Retinal pigment epithelial cell (primary cell): ENCODE measurements around the gene SPACA4.
"Not testable (repeated sequence)": the region's sequence is repeated elsewhere in the genome, so short reads cannot be mapped to it uniquely, and the experiment has no call there.

Source experiments
- DNase-seq: peaks from one replicate; pipeline ENCODE4 v3.0.0-alpha.2; 2010; ENCODE audit warnings: low read depth
- H3K4me3 ChIP-seq: 2 replicates; pipeline ENCODE4 v1.5.1; 2011; ENCODE audit warnings: mild to moderate bottlenecking, low read length, control low read depth, moderate library complexity
- TF ChIP-seq, protein P1 (sequence below): conservative IDR thresholded peaks from 2 replicates; pipeline ENCODE4 v1.5.1; 2011; ENCODE audit warnings: low read depth, low read length, control low read depth, inconsistent platforms

The SPACA4 gene

DNA sequence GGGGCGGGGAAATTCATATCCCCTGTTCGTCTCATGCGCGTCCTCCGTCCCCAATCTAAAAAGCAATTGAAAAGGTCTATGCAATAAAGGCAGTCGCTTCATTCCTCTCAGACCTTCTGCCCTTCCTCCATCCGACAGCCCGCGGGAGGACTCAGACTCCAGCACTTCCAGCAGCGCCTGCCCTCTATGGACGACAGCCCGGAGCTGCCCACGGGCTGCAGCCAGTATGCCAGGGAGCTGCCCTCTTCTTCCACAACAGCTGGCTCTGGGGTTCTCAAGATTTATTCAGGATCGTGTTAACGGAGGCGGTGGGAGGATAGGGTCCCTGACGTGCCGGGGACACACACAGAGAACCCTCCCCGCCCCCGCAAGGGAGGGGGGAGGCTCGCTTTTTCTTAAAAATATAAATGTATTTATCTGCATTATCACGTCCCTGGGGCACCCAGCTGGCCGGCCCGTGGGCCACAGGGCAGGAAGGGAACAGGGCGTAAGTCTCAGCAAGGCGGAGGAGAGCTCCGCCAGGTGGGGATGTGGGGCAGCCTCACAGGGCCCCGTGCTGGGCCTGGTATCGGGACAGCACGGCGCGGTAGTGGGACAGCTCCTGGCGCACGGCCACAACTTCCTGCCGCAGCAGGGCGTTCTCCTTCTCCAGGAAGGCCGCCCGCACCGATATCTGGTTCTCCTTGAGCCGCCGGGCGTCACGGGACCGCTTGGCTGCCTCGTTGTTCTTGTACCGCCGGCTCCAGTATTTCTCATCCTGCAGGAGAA is 23.9 kb downstream of the SPACA4 start:
- no peak for DNase-seq
- TF ChIP-seq, protein P1, sequence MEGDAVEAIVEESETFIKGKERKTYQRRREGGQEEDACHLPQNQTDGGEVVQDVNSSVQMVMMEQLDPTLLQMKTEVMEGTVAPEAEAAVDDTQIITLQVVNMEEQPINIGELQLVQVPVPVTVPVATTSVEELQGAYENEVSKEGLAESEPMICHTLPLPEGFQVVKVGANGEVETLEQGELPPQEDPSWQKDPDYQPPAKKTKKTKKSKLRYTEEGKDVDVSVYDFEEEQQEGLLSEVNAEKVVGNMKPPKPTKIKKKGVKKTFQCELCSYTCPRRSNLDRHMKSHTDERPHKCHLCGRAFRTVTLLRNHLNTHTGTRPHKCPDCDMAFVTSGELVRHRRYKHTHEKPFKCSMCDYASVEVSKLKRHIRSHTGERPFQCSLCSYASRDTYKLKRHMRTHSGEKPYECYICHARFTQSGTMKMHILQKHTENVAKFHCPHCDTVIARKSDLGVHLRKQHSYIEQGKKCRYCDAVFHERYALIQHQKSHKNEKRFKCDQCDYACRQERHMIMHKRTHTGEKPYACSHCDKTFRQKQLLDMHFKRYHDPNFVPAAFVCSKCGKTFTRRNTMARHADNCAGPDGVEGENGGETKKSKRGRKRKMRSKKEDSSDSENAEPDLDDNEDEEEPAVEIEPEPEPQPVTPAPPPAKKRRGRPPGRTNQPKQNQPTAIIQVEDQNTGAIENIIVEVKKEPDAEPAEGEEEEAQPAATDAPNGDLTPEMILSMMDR = no peak
- no peak overlapping the region for H3K4me3 ChIP-seq

DNA sequence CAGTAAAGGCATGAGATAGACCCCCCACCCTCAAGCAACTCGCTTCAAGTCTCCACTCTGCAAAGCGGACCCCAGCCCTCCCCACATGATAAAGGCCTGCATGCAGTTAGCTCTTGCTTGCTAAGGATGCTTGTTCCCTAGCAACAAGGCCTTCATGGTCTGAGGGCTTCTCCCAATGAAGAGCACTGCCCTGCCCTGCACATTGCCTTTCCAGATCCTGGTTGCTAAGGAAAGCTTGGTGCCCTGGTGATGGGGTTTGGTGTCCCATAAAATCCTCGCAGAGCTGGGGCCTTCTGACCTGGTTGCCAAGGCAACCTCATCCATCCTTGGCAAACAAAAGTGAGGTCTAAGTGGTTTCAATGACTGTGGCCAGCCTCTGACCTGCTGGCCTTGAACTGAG is 24.7 kb downstream of the SPACA4 start:
- TF ChIP-seq, protein P1 = no peak
- H3K4me3 ChIP-seq = no peak overlapping the region
- no peak for DNase-seq

DNA sequence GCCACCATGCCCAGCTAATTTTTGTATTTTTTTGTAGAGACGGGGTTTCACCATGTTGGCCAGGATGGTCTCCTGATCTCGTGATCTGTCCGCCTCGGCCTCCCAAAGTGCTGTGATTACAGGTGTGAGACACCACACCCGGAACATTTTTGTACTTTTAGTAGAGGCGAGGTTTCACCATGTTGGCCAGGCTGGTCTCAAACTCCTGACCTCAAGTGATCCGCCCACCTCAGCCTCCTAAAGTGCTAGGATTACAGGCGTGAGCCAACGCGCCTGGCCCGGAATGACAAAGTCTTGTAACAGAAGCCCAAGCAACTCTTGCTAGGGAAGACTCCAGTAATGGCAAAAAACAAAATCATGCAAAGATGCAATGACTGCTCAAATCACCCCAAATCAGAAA is 25.7 kb downstream of the SPACA4 start:
- not testable (repeated sequence) for H3K4me3 ChIP-seq

DNA sequence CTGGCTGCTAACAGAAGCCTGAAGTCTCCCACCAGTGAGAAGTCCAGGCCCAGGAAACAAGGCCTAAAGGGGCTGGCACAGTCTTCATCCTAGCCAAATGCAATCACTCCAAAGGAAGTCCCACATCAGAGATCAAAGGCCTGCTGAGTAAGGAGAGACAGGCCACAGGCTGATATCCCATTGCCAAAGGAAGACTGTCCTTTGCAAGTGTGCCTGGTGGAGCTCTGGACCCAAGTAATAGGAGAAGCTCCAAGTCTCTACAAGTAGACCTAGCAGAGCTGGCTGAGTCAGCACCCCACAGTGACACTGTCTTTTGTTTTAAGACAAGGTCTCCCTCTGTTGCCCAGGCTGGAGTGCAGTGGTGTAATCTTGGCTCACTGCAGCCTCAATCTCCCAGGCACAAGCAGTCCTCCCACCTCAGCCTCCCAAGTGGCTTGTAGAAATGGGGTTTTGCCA is 26.2 kb downstream of the SPACA4 start:
- no peak overlapping the region for H3K4me3 ChIP-seq

More for the DNA sequence above, 25.7 kb downstream of the SPACA4 start:
- DNase-seq = not testable (repeated sequence)

GRCh38 chr19:48633148-48634035 is 26.9 kb downstream of the SPACA4 start:
- TF ChIP-seq, protein P1 = no peak

More for the DNA sequence above, 26.2 kb downstream of the SPACA4 start:
- TF ChIP-seq, protein P1 = no peak
- DNase-seq = no peak

DNA sequence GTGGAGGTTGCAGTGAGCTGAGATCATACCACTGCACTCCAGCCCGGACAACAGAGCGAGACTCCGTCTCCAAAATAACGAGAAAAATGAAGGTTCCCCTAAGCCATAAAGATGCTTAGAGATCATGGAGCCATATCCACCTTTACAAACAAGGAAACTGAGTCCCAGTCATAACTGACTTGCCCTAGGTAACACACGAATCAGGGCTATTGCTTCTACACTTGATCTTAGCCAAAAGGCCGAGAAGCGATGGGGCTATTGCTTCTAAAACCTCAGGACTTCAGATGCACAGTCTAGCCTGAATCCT is 27.4 kb downstream of the SPACA4 start:
- peak overlapping the region; percentile 35 for H3K4me3 ChIP-seq
- DNase-seq = no peak
- TF ChIP-seq, protein P1 = no peak

More at GRCh38 chr19:48633148-48634035, 26.9 kb downstream of the SPACA4 start:
- H3K4me3 ChIP-seq = no peak overlapping the region
- no peak for DNase-seq

GRCh38 chr19:48634424-48635262 is 28.1 kb downstream of the SPACA4 start:
- TF ChIP-seq, protein P1 = no peak
- DNase-seq = peak; percentile 95
- peak overlapping the region; percentile 35 for H3K4me3 ChIP-seq
